WERI-Rb-1 (cell line): ENCODE measurements around the gene TRIM8.
A peak's percentile ranks its signal among the peaks of the same experiment; 100 is the strongest.

Experiments used
- DNase-seq: peaks from one replicate; pipeline ENCODE4 v3.0.0-alpha.2; 2020
- H3K27ac ChIP-seq: fragments of 250-450 bp; sonication (Bioruptor Pico); 2 replicates; pipeline ENCODE4 v1.5.1; 2020; ENCODE audit warnings: mild to moderate bottlenecking, moderate library complexity
- H3K27me3 ChIP-seq: fragments of 250-450 bp; sonication (Bioruptor Pico); 2 replicates; pipeline ENCODE4 v1.5.1; 2021; ENCODE audit warnings: mild to moderate bottlenecking, low read depth, moderate library complexity; ENCODE audit not compliant: insufficient read depth, severe bottlenecking
- H3K36me3 ChIP-seq: fragments of 250-450 bp; sonication (Bioruptor Pico); 2 replicates; pipeline ENCODE4 v1.5.1; 2020; ENCODE audit warnings: mild to moderate bottlenecking, moderate library complexity
- H3K4me3 ChIP-seq: 2 replicates; pipeline ENCODE4 v1.5.1; 2011; ENCODE audit warnings: low read depth, mild to moderate bottlenecking, control low read depth, low read length
- H3K9me3 ChIP-seq: fragments of 250-450 bp; sonication (Bioruptor Pico); 2 replicates; pipeline ENCODE4 v1.5.1; 2021; ENCODE audit warnings: mild to moderate bottlenecking, moderate library complexity; ENCODE audit not compliant: severe bottlenecking
- CTCF ChIP-seq: IDR thresholded peaks from 2 replicates; pipeline ENCODE4 v1.5.1; 2011; ENCODE audit warnings: low read depth, mild to moderate bottlenecking, control low read depth, inconsistent platforms, low read length

TRIM8 gene

GRCh38 chr10:102678842-102679289 is 34.6 kb downstream of the TRIM8 start:
- Histone ChIP-seq H3K9me3 (no peaks in the 10 kb centered on the region), H3K27ac (peak overlapping the region; percentile 77), H3K27me3 (no peaks in the 10 kb centered on the region), H3K36me3 (peaks cover 23% of the 10 kb centered on the region), H3K4me3 (no peak overlapping the region)
- DNase-seq: peak; percentile 90
- peak; percentile 98 for TF ChIP-seq CTCF

- TF ChIP-seq CTCF: no peak
- Histone ChIP-seq H3K4me3 (no peak overlapping the region), H3K27ac (peak overlapping the region; percentile 77), H3K36me3 (peaks cover 30% of the 10 kb centered on the region), H3K9me3 (no peaks in the 10 kb centered on the region), H3K27me3 (no peaks in the 10 kb centered on the region)
- no peak for DNase-seq
Measured at GRCh38 chr10:102679596-102679995, 35.3 kb downstream of the TRIM8 start.

GRCh38 chr10:102681696-102682095 is 37.4 kb downstream of the TRIM8 start:
- Histone ChIP-seq H3K27me3 (no peaks in the 10 kb centered on the region), H3K27ac (no peak overlapping the region), H3K9me3 (no peaks in the 10 kb centered on the region), H3K36me3 (peaks cover 41% of the 10 kb centered on the region), H3K4me3 (no peak overlapping the region)
- DNase-seq: no peak
- TF ChIP-seq CTCF: no peak

GRCh38 chr10:102682416-102682815 is 38.1 kb downstream of the TRIM8 start:
- Histone ChIP-seq H3K9me3 (no peaks in the 10 kb centered on the region), H3K27me3 (no peaks in the 10 kb centered on the region), H3K27ac (no peak overlapping the region), H3K36me3 (peaks cover 43% of the 10 kb centered on the region), H3K4me3 (no peak overlapping the region)
- DNase-seq: no peak
- TF ChIP-seq CTCF: no peak

GRCh38 chr10:102682981-102683380 is 38.7 kb downstream of the TRIM8 start:
- Histone ChIP-seq H3K4me3 (no peak overlapping the region), H3K27ac (no peak overlapping the region; the same call in none of the 2 replicates), H3K9me3 (no peaks in the 10 kb centered on the region), H3K27me3 (no peaks in the 10 kb centered on the region), H3K36me3 (peaks cover 48% of the 10 kb centered on the region)
- DNase-seq: no peak
- no peak for TF ChIP-seq CTCF

GRCh38 chr10:102683736-102684135 is 39.5 kb downstream of the TRIM8 start:
- no peak for TF ChIP-seq CTCF
- peak; percentile 73 for DNase-seq

More at GRCh38 chr10:102683736-102684135, 39.5 kb downstream of the TRIM8 start:
- Histone ChIP-seq H3K27me3 (no peaks in the 10 kb centered on the region), H3K9me3 (no peaks in the 10 kb centered on the region), H3K36me3 (peaks cover 51% of the 10 kb centered on the region), H3K4me3 (no peak overlapping the region), H3K27ac (peak overlapping the region; percentile 56)
